CD4-positive, alpha-beta T cell treated with Interferon alpha-2 for 1 hour (primary cell): ENCODE results near the gene ZNF611.
"Not testable (repeated sequence)": the region's sequence is repeated elsewhere in the genome, so short reads cannot be mapped to it uniquely, and the experiment has no call there.

Source experiments
- DNase-seq, 2 donors: peaks; one replicate each; pipeline ENCODE4 v3.0.0-alpha.2; 2020 to 2022

The ZNF611 gene

DNA sequence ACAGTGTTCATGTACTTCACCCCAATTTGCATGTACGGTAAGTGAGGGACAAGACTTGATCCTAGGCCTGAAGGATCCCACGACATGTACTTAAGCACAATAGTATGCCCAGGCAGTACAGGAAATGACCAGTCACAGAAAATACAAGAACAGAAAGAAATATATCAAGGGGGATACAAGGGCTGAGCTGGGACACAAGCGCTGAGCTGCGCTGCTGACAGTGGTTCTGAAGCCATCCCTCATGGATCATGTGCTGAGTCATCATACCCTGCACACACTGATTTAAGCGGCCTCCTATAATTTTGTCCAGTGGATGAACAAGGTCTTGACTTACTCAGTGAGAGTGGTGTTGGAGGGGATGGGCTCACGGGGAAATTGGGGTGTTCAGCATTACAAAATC lies 59.6 kb downstream of the ZNF611 start:
- DNase-seq, result not testable (repeated sequence)

DNA sequence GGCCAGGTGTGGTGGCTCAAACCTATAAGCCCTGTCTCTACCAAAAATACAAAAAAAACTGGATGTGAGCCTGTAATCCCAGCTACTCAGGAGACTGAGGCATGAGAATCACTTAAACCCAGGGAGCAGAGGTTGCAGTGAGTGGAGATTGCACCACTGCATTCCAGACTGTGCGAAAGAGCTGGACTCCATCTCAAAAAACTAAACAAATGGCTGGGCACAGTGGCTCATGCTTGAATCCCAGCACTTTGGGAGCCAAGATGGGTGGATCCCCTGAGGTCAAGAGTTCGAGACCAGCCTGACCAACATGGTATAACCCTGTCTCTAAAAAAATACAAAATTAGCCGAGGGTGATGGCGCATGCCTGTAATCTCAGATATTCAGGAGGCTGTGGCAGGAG lies 61.8 kb downstream of the ZNF611 start:
- DNase-seq, result no peak

DNA sequence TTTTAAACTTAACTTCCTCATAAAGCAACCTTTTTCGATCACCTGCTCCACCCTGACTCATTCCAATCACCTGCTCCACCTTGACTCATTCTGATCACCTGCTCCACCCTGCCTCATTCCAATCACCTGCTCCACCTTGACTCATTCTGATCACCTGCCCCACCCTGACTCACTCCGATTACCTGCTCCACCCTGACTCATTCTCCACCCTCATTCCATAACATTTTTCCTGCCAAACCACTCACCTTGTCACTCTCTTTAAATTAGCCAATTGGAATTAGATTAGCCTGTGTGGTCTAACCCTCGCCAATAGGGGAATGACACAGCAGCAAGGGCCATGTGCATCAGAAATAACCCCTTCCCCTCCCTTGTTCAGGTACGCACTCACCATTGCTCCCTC lies 64.8 kb downstream of the ZNF611 start:
- no peak for DNase-seq

DNA sequence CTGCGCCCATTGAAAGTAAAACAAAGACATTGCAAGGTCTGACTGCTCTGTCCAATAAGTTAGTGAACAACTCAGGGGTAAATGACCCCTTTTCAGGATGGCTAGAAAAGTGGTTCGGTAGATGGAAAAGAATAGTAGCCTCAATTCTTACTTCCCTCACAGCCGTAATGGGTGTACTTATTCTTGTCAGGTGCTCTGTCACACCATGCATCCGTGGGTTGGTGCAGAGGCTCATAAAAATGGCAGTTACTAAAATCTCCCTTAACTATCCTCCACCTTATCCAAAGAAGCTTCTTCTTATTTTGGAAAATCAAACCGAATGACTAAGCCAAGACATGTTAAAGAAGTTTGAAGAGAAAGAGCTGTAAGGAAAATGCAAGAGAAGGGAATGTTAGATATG lies 65.3 kb downstream of the ZNF611 start:
- no peak for DNase-seq

DNA sequence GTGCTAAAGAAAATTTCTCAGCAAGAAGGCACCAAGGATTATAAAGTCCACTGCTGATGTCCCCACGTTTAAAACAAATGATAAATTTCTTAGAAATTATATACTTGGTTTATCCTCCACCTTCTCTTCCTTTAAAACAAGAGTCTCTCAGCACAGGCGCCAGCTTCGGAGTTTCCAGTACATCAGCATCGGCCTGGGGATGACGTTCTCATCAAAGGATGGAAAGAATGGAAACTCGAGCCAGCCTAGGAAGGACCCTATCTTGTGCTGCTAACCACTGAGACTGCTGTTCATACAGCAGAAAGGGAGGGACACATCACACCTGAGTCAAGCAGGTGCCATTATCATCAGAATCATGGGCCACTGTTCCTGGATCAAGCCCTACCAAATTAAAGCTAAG lies 66.9 kb downstream of the ZNF611 start:
- DNase-seq, result no peak

DNA sequence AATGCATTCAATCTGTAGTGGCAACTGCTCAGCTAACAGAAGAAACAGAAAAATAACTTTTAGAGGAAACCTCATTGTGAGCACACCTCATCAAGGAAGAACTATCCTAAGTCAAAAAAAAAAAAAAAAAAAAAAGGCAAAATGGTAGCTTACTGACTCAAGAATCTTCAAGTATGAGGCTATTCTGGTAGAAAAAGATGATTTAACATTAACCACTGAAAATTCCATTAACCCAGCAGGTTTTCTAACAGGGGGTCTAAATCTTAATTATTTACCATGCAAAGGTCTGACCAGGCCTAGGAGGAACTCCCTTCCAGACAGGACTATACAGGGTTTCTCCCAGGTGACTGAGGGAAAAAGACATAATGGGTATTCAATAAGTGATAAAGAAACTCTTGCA lies 68.3 kb downstream of the ZNF611 start:
- no peak for DNase-seq

DNA sequence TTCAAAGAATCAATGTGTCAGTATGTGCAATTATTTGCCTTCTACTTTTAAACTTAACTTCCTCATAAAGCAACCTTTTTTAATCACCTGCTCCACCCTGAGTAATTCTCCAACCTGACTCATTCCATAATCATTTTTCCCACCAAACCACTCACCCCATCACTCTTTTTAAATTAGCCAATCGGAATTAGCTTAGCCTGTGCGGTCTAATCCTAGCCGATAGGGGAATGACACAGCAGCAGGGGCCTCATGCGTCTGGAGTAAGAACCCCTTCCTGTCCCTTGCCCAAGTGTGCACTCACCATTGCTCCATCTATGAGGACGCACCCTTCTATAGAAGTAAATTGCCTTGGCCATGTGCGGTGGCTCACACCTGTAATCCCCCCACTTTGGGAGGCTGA lies 69.3 kb downstream of the ZNF611 start:
- no peak for DNase-seq

DNA sequence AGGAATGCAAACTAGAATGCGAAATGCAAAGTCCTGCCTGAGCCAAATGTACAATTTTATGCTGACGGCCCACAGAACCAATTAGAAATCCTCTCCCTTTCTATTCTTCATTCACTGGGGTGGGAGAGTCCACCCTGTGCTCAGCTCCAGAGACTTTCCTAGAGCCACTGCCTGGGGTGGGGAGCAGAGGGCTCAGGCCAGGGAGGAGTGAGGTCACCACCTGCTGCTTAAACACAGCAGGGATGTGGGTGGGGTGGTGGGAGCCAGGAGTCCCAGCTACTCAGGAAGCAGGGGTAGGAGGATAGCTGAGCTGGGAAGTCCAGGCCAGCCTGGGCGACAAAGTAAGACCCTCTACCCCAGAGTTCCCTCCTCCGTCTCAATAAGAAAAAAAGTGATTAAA lies 69.8 kb downstream of the ZNF611 start:
- no peak for DNase-seq

DNA sequence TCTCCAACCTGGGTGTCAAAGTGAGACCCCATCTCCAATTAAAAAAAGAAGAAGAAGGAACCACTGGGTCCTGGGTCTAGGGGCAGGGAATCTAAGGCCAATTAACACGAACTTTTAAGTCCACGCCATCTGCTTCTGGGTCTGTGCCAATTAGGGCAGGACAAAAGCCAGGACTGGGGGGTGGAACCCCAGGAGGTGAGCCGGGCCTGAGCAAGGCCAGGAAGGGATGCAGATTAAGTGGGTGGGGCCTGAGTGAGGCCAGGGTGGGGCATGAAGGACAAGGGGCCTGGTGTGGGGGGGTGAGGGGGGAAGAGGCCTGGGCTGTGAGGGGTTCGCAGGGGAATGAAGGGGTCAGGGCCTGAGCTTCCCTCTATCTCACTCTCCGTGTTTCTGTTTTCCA lies 70.4 kb downstream of the ZNF611 start:
- DNase-seq, result no peak

DNA sequence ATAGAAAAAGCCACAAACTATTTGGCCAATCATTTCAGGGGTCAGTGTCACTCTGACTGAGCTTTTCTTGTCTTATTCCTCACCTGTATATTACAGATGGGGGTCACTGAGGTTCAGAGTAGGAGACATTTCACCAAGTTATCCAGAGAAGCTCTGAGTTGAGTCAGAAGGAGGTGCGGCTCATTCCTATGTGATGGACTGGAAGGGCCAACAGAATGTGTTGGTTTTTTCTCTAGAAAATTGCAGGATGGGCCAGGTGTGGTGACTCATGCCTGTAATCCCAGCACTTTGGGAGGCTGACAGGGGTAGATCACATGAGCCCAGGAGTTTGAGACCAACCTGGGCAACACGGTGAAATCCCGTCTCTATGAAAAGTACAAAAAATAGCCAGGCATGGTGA lies 72.2 kb downstream of the ZNF611 start:
- DNase-seq, result no peak

DNA sequence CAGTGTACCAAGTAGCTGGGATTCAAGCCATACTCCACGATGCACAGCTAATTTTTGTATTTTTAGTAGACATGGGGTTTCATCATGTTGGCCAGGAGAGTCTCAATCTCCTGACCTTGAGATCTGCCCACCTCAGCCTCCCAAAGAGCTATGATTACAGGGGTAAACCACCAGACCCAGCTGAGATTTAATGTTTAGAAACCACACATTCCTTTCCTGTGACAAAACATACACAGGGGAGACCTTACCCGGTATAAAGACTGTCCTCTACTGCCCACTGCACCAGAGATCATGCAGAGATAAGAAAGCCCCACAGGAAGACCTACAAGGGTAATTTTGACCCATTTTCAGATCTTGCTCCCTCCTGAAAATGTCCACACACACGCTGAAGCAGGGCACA lies 73.9 kb downstream of the ZNF611 start:
- DNase-seq, result no peak

DNA sequence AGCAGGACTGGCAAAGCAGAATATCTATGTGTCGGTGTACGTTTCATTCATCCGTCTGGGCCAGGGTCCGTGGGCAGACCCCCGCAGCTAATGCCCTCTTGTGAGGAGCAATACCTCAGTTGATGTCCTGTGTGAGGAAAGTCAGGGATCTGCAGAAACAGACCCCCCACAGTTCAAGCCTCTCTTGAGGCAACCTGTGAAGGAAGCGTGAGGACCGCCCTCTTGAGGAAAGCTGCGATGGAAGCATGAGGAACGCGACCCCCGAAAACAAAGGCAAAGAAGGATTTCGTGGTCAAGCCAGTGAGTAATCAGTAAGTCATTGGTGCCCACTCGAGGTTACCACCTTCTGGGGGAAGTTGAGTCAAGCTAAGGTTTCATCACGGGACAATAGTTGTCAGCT lies 75.8 kb downstream of the ZNF611 start:
- DNase-seq, result no peak

DNA sequence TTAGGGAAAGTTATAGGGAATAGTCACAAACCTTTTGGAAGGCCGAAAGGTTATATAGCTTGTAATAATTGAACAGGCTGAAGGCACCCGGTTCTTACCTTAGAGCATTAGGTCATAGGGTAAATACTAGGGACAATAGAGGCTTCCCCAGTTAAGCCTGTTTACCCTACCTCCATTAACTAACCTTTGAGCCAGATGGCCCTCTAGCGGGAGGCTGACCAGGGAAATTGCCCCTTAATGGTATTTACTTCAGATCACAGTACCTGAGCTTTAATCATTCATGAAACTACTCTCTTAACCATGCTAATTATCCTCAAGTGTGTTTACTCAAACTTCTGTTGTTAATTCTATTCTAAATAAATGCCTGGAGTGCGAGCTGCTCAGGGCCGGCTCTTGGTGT lies 76.2 kb downstream of the ZNF611 start:
- no peak for DNase-seq

DNA sequence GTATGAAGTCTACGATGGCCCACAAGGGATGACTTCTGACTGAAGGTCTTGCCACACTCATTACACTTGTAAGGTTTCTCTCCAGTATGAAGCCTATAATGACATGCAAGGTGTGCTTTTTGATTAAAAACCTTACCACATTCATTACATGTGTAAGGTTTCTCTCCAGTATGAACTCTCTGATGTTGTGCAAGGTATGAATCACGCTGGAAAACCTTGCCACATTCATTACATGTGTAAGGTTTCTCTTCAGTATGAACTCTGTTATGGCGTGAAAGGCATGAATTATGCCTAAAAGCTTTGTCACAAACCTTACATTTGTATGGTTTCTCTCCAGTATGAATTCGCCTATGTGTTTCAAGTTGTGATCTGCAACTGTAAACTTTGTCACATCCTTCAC lies 81.7 kb downstream of the ZNF611 start:
- DNase-seq, result no peak
